Measurements from ENCODE around the gene ZNF536.
"Not testable (repeated sequence)": the region's sequence is repeated elsewhere in the genome, so short reads cannot be mapped to it uniquely, and the experiment has no call there.

ZNF536 gene

DNA sequence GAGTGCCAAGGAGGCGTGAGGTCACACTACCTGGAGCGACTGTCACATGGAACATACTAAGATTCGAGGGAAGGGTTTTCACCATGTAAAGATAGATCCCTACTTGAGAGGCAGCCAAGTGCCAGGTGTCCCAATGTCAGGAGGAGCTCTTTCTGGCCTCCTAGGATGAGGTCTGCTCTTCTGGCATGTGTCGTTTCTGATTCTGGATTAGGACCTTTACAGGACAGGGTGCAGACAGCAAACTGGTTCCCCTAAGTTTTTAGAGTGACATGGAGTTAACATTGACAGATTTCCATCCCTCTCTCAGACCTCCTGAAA, 75.3 kb downstream of the ZNF536 start:
- no peak for DNase-seq (ENCODE audit: low spot score)

DNA sequence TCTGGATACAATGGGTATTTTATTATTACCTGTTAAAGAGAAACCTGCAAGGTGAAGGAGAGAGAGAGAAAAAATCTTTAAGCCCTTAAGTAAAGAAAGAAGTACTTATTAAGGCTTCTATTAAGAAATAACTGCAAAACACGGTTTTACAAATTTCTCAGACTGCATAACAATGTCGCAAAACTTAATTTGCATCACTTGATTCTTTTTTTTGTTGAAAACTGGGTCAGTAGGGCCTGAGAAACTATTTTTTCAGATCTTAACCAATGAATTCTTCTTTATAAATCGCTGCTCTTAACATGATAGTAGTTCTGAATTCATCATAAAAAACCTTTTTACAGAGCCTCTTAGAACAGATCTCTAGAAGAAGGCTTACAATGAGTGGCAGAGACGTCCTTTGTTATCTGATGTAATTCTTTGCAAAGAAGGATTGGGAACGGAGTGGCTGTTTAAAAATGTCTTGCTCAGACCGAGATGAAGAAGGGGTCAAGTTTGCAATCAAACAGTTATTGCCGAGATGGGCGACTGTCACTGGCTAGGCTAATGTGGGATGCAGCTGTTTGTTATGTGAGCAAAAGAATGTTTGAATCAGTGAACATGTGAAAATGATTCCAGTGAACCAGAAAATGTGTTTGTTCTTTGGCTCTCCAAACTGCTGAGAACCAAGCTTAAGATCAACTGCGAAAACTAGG, 76.3 kb downstream of the ZNF536 start:
- no peak for DNase-seq (ENCODE audit: low spot score)

DNA sequence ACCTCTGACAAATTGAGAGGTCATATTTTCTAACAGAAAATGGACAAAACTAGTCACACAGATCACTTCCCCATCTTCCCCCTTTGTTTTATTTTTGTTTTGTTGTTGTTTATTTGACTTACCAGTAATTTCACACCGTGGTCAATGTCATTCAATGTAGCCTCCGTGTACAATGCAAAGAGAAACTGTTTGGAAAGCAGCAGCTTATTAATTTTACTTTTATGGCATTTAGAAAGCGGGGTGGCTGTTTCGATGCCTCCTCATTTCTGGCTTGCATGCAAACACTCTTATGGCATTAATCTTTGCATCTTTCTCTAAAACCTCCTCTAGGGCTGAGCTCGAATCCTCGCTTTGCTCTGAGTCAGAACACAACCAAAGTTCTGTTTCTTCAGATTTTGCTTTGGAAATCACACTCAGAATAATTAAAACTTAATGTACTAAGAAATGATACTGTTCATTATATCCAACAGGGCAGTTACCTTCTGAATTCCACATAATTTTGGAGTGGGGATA, 77.0 kb downstream of the ZNF536 start:
- no peak for DNase-seq (ENCODE audit: low spot score)

DNA sequence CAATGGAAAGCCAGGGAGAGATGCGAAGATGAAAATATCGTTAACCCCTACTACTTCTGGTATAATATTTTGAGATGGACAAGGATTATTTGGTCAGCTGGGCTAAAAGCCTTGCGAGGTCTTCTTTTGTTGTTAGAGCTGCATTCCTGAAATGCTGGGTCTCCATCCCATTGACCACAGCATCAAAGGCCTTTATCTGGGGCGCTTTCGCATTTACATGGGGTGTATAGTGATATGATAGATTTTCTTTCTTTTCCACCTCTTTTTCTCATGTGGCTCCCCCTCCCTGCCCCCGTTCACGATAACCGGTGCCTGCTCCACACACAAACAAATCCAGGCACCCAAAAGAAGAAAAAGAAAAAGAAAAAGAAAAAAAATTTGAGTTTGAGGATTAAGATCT, 77.5 kb downstream of the ZNF536 start:
- peak; percentile 45 for DNase-seq (ENCODE audit: low spot score)

DNA sequence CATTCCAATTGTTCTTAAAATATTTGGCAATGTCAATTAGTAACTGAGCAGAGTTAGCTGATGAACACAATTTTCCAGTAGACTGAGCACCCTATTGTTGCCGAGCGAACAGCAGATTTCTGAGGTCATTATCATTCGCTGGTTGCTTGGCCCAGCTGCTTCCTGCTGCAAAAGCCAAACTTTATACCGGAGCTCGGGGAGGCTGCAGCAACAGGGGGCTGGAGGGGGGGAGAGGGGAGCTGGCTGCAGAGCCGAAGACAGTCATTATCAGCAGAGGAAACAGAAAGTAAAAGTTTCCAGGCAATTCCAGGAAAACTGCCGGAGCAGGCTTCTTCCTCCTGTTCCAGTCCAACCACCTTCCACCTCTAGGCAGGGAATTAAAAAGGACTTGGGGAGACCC, 77.9 kb downstream of the ZNF536 start:
- DNase-seq (ENCODE audit: low spot score), result peak; percentile 80

DNA sequence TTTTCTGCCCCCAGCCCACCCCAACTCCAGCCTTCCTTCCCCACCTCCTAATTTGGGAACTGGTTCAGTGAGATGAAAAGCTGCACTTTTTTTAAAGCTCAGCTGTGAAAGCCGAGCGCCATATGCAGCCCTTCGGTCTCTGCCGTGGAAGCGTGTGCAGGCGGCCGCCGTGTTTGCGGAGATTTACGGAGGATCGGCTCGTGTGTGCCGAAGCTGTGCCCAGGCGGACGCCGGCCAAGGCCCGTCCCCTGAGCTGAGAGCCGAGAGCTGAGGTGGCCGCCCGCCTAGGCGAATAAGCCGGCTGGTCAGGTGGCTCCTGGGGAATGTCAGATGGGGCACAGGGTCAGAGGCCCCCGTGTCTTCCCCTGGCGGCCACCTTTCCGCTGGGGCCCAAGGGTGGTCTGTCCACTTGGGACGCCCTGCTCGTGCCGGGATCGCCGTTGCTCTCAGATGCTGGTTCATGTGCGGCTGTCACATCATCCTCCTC, 78.7 kb downstream of the ZNF536 start:
- peak; percentile 34 for DNase-seq (ENCODE audit: low spot score)

DNA sequence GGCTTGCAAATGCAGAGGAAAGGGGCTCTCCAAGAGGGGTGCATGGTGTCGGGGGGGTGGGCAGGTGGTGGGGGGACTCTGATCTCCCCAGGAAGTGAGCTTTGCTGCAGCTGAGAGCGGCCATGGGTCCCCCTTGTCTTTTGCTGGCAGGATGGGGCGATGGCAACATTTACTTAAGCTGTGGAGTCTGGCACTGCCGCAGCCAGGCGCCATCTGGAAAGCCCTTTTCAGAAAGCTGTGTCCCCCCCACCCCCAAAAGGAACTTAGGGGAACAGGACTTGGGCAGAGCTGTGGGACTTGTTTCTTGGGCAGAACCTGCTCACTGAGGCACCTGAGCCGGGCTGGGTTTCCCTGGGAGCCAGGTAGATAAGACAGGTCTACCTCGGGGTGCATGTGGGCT, 80.7 kb downstream of the ZNF536 start:
- DNase-seq (ENCODE audit: low spot score), result no peak

- no peak for DNase-seq (ENCODE audit: low spot score)
Measured at GRCh38 chr19:30453743-30454142, 81.6 kb downstream of the ZNF536 start.

GRCh38 chr19:30455881-30456280, 83.7 kb downstream of the ZNF536 start:
- DNase-seq (ENCODE audit: low spot score), result no peak

- no peak for DNase-seq (ENCODE audit: low spot score)
Measured at GRCh38 chr19:30457484-30457883, 85.3 kb downstream of the ZNF536 start.

- no peak for DNase-seq (ENCODE audit: low spot score)
Measured at GRCh38 chr19:30459859-30460258, 87.7 kb downstream of the ZNF536 start.

- DNase-seq (ENCODE audit: low spot score), result no peak
Measured at GRCh38 chr19:30464162-30464561, 92.0 kb downstream of the ZNF536 start.

DNA sequence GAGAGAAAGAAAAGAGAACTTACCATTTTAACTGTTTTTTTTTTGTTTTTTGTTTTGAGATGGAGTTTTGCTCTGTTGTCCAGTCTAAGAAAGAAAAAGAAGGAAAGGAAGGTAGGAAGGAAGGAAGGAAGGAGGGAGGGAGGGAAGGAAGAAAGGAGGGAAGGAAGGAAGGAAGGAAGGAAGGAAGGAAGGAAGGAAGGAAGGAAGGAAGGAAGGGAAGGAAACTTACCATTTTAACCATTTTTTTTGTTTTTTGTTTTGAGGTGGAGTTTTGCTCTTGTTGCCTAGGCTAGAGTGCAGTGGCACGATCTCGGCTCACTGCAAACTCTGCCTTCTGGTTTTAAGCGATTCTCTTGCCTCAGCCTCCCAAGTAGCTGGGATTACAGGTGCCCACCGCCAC, 94.4 kb downstream of the ZNF536 start:
- DNase-seq (ENCODE audit: low spot score), result not testable (repeated sequence)

GRCh38 chr19:30467239-30467638, 95.1 kb downstream of the ZNF536 start:
- DNase-seq (ENCODE audit: low spot score), result no peak

GRCh38 chr19:30469774-30470173, 97.6 kb downstream of the ZNF536 start:
- no peak for DNase-seq (ENCODE audit: low spot score)

DNA sequence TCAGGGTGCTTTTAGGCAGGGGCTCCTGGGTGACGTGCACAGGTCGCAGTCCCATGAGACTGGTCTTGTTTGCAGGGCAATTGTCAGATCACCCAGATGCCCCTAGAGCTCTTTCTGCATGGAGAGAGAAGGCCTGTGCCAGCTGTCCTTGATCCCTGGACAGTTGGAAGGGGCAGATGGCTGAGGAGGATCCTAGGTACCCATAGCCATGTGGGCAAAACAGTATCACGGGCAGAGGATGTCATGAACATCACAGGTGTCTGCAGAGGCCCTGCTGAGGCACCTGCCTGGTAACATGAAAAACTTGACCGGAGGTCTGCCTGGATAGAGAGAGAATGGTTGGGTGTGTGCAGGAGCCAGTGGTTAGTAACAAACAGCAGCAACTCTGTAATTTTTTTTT, 99.3 kb downstream of the ZNF536 start:
- no peak for DNase-seq (ENCODE audit: low spot score)

- DNase-seq (ENCODE audit: low spot score), result no peak
Measured at GRCh38 chr19:30473334-30473867, 101.2 kb downstream of the ZNF536 start.

DNA sequence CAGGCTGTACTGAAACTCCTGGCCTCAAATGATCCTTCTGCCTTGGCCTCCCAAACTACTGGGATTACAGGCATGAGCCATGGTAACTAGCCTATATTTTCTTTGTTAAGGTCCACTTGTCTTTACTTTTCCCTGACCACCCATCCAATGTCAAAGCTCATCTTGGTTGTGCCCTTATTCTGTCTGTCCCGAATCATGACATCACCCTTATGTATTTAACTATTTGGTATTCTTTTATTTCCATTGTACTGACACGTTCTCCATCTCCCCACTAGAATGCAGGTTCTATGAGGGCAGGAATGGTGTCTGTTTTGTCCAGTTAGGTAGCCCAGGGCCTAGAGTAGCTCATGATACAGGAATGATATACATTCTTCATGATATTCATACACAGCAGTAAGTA, 104.8 kb downstream of the ZNF536 start:
- DNase-seq (ENCODE audit: low spot score), result no peak

DNA sequence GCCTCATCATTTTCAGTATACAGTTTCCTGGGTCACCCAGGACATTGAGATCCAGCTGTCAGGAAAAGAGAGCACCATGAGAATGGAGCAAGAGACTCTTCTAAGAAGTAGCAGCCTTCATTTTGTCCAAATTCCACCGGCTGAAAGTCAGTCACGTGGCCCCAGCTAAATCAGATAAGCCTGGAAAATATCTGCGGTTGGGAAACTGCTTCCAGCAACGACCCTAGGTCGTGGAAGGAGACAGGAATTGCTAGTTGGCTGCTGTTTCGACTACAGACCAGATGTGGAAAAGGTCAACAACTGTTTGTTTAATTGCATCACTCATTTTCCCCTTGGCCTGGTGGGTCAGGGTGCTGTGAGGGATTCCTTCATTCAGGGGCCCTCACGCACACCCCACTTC, 107.0 kb downstream of the ZNF536 start:
- DNase-seq (ENCODE audit: low spot score), result no peak

GRCh38 chr19:30480097-30480496, 107.9 kb downstream of the ZNF536 start:
- DNase-seq (ENCODE audit: low spot score), result no peak

- no peak for DNase-seq (ENCODE audit: low spot score)
Measured at GRCh38 chr19:30481063-30481462, 108.9 kb downstream of the ZNF536 start.

GRCh38 chr19:30481823-30482222, 109.6 kb downstream of the ZNF536 start:
- no peak for DNase-seq (ENCODE audit: low spot score)

DNA sequence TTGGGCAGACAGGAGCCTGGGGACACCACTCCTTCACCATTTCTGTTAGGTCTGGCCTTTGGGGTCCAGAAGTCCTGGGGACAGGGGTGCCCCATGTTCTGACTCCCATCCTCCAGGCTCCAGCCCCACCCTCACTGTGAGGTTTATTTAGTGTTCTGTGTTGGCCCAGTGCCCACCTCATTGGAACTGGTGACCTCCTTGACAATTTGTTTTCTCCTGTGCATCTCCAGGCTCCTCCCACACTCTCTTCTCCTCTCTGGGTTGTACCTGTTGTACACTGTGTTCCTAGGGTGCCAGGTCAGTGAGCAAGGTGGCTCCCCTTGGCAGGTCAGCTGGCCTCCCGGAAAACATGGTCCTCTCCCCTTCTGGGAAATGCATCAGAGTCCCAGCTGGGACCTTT, 110.8 kb downstream of the ZNF536 start:
- no peak for DNase-seq (ENCODE audit: low spot score)

- DNase-seq (ENCODE audit: low spot score), result not testable (repeated sequence)
Measured at GRCh38 chr19:30486250-30486649, 114.1 kb downstream of the ZNF536 start.

All from iPS-NIHi11 (cell line).